DOHH2 (cell line): ENCODE data around the gene CHPF.

Source experiments
- H3F3A ChIP-seq: fragments of 200-600 bp; sonication (generic), shearing (Covaris generic); 2 replicates; pipeline ENCODE4 v1.6.0; 2016; ENCODE audit warnings: antibody characterized with exemption, mild to moderate bottlenecking; ENCODE audit not compliant: control insufficient read depth, insufficient read depth
- H3K27ac ChIP-seq: fragments of 200-600 bp; sonication (generic); 2 replicates; pipeline ENCODE4 v1.5.1; 2014; ENCODE audit warnings: low read depth, mild to moderate bottlenecking, low read length, moderate library complexity
- H3K27me3 ChIP-seq: fragments of 200-600 bp; sonication (generic); 2 replicates; pipeline ENCODE4 v1.6.1; 2014; ENCODE audit warnings: mild to moderate bottlenecking, low read length, mixed read lengths; ENCODE audit not compliant: control insufficient read depth
- H3K36me3 ChIP-seq: fragments of 200-600 bp; sonication (generic); 2 replicates; pipeline ENCODE4 v1.6.1; 2014; ENCODE audit warnings: mild to moderate bottlenecking, low read length, moderate library complexity, mixed read lengths; ENCODE audit not compliant: control insufficient read depth
- H3K4me1 ChIP-seq: fragments of 200-600 bp; sonication (generic); 2 replicates; pipeline ENCODE4 v1.6.1; 2014; ENCODE audit warnings: mild to moderate bottlenecking, low read length, mixed read lengths; ENCODE audit not compliant: control insufficient read depth
- H3K4me2 ChIP-seq: fragments of 200-600 bp; sonication (generic); 2 replicates; pipeline ENCODE4 v1.6.0; 2014; ENCODE audit warnings: mild to moderate bottlenecking, low read length, moderate library complexity
- H3K4me3 ChIP-seq: fragments of 200-600 bp; sonication (generic); 2 replicates; pipeline ENCODE4 v1.5.1; 2014; ENCODE audit warnings: mild to moderate bottlenecking, low read length, mixed read lengths
- H3K79me2 ChIP-seq: fragments of 200-600 bp; sonication (generic); 2 replicates; pipeline ENCODE4 v1.6.1; 2014; ENCODE audit warnings: mild to moderate bottlenecking, low read length, mixed read lengths; ENCODE audit not compliant: control insufficient read depth
- H3K9me2 ChIP-seq: fragments of 200-600 bp; sonication (generic); replicated peaks from 2 replicates; pipeline ENCODE4 v1.6.1; 2014; ENCODE audit warnings: mild to moderate bottlenecking, low read length, mixed read lengths; ENCODE audit not compliant: control insufficient read depth
- H3K9me3 ChIP-seq: fragments of 200-600 bp; sonication (generic); 2 replicates; pipeline ENCODE4 v1.6.1; 2014; ENCODE audit warnings: antibody characterized with exemption, low read length, mixed read lengths; ENCODE audit not compliant: control insufficient read depth, insufficient read depth
- H4K20me1 ChIP-seq: fragments of 200-600 bp; sonication (generic); 2 replicates; pipeline ENCODE4 v1.6.0; 2014; ENCODE audit warnings: low read depth, mild to moderate bottlenecking, antibody characterized with exemption, low read length, moderate library complexity; ENCODE audit not compliant: control insufficient read depth, insufficient read depth
- CTCF ChIP-seq: fragments of 200-600 bp; sonication (generic); IDR thresholded peaks from one replicate; pipeline ENCODE4 v1.5.1; 2014; ENCODE audit warnings: antibody characterized with exemption, mild to moderate bottlenecking, low read depth, low read length; ENCODE audit not compliant: poor library complexity, severe bottlenecking
- EZH2phosphoT487 ChIP-seq: fragments of 200-600 bp; sonication (generic); IDR thresholded peaks from 2 replicates; pipeline ENCODE4 v1.6.1; 2017; ENCODE audit warnings: borderline replicate concordance, mild to moderate bottlenecking, antibody characterized with exemption, low read length, moderate library complexity, mixed read lengths

CHPF gene

GRCh38 chr2:219562049-219563020, 18.7 kb upstream of the CHPF start:
- Histone ChIP-seq H3K9me3 (no peaks in the 10 kb centered on the region), H3K27ac (no peak overlapping the region), H3K4me2 (no peak overlapping the region), H3K4me3 (no peak overlapping the region), H3K9me2 (no peaks in the 10 kb centered on the region), H3K36me3 (no peaks in the 10 kb centered on the region), H3F3A (no peaks in the 10 kb centered on the region), H4K20me1 (no peaks in the 10 kb centered on the region), H3K27me3 (no peaks in the 10 kb centered on the region), H3K4me1 (no peaks in the 10 kb centered on the region), H3K79me2 (no peaks in the 10 kb centered on the region)
- no peak for TF ChIP-seq CTCF
- TF ChIP-seq EZH2phosphoT487, result no peak

- no peaks in the 10 kb centered on the region for H3K4me1 ChIP-seq
- TF ChIP-seq CTCF (no peak), EZH2phosphoT487 (no peak)
- H3K36me3 ChIP-seq, result no peaks in the 10 kb centered on the region
- no peaks in the 10 kb centered on the region for H4K20me1 ChIP-seq
- no peaks in the 10 kb centered on the region for H3K27me3 ChIP-seq
- H3K9me2 ChIP-seq, result no peaks in the 10 kb centered on the region
- no peak overlapping the region for H3K4me2 ChIP-seq
- no peaks in the 10 kb centered on the region for H3K9me3 ChIP-seq
- H3K4me3 ChIP-seq, result no peak overlapping the region
- no peaks in the 10 kb centered on the region for H3K79me2 ChIP-seq
- no peaks in the 10 kb centered on the region for H3F3A ChIP-seq
- no peak overlapping the region for H3K27ac ChIP-seq
These were observed 17.8 kb upstream of the CHPF start for GRCh38 chr2:219561179-219562048.

GRCh38 chr2:219560893-219561178, 17.2 kb upstream of the CHPF start:
- H3K27me3 ChIP-seq, result no peaks in the 10 kb centered on the region
- no peaks in the 10 kb centered on the region for H3K9me3 ChIP-seq
- TF ChIP-seq EZH2phosphoT487, result no peak
- no peak for TF ChIP-seq CTCF
- no peaks in the 10 kb centered on the region for H3K4me1 ChIP-seq
- H3K4me2 ChIP-seq, result no peak overlapping the region
- H3K4me3 ChIP-seq, result no peak overlapping the region
- H3F3A ChIP-seq, result no peaks in the 10 kb centered on the region
- no peaks in the 10 kb centered on the region for H4K20me1 ChIP-seq
- no peaks in the 10 kb centered on the region for H3K79me2 ChIP-seq
- no peaks in the 10 kb centered on the region for H3K9me2 ChIP-seq
- no peak overlapping the region for H3K27ac ChIP-seq
- no peaks in the 10 kb centered on the region for H3K36me3 ChIP-seq
